ENCODE measurements around the gene FAM133A.
A peak's percentile ranks its signal among the peaks of the same experiment; 100 is the strongest.

The FAM133A gene

GRCh38 chrX:93673869-93674271, at the start of gene FAM133A:
TSS of gene FAM133A (plus strand) at chrX:93674206. CDS start at chrX:93709420, 35,214 bp downstream.
- DNase-seq, result no peak

- no peak for DNase-seq
These were observed 36.4 kb upstream of the FAM133A start for GRCh38 chrX:93637591-93637990.

DNA sequence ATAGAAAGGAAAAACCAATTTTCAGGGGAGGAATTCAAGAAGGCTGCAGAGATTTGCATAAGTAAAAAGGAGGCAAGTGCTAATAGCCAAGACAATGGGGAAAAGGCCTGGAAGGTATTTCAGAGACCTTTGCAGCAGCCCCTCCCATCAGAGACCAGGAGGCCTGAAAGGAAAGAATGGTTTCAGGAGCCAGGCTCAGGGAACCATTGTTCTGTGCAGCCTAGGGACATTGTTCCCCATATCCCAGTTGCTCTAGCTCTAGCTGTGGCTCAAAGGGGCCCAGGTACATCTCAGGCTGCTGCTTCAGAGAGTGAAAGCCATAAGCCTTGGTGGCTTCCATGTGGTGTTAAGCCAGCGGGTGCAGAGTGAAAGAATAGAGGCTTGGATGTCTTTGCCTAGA, 24.6 kb upstream of the FAM133A start:
- DNase-seq, result no peak

DNA sequence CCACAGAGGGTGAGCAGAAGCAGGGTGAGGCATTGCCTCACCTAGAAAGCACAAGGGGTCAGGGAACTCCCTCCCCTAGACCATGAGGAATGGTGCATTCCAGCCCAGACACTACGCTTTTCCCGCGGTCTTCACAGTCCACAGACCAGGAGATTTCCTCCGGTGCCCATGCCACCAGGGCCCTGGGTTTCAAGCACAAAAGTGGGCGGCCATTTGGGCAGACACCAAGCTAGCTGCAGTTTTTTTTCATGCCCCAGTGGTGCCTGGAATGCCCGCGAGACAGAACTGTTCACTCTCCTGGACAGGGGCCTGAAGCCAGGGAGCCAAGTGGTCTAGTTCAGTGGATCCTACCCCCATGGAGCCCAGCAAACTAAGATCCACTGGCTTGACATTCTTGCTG, 13.4 kb upstream of the FAM133A start:
- no peak for DNase-seq

GRCh38 chrX:93673056-93673868, 744 bp upstream of the FAM133A start, which contains the start of gene NAP1L3:
TSS of gene NAP1L3 (minus strand) at chrX:93673578. CDS start at chrX:93673304, 274 bp downstream.
- peak; percentile 66 for DNase-seq

DNA sequence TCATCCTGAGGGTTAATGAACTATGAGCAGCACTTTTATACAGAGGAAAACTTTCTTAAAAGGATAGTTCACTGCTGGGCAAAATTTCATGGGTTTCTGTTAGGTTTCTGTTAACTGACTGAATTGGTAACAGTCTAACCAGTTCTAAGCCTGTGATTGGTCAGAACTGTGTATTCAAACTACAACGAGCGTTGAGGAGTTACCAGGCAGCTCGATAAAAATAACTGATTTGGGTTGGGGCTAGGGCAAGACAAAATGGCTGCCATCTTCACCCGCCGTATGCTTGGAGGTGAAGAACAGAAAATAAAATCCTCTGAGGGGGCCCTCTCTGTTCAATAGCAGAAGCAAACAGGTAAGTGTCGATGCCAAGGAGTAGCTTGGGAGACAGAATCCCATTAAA, 22.0 kb downstream of the FAM133A start:
- no peak for DNase-seq

DNA sequence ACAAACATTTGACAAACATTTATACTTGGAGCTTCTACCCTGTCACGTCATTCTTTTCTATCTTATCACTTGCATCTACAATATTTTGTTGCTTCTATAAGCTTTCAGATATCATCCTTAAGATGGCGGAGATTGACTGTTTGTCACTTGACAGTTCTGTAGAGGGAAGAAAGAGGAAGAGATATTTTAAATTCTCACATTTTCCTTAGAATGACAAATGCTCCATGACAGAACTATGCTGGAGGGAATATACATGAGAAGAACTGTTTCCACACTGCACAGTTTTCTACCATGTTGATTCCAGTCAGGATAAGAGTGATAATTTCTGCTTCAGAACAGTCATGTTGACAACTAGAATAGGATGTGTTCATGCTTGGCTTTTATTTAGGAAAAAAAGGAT, 29.7 kb downstream of the FAM133A start:
- no peak for DNase-seq

- DNase-seq, result no peak
These were observed 37.1 kb downstream of the FAM133A start for GRCh38 chrX:93711076-93711475.

DNA sequence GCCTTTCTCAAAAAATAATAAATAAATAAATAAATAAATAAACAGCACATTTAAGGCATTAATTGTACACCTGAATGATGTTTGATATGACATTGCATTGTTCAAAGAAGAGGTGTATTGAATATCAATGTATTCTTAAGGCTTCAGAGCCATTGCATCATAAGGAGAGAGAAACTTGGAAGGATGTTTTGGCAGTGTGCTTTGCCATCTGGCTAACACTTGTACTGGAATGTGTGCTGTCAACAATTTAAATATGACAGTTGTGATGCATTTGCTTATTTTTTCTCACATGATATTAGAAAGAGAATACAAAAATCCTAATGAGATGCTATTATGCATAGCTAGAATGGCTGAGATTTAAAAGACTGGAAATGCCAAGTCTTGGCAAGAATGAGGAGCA, 67.8 kb downstream of the FAM133A start:
- no peak for DNase-seq

DNA sequence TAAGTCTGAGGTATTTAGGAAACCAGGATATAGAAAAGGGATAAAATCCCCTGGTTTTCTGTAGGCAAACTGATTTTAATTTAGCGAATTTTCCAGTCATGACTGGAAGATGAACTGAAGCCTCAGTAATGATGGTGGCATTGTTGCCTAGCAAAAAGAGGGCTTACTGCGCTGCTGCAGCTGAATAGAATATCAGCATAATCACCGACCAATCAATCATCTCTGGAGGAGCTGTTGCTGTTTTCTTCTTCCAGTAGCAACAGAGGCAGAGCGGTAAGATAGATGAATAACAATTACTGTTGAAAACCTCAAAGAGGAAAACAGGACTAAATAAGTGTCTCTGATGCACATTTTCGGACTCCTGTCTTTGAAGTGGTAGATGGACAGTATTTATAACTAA, 86.2 kb downstream of the FAM133A start:
- DNase-seq, result no peak
